Sigmoid colon (tissue), 7 donors: ENCODE results near the gene CEACAM20. TPM values are rescaled to one million over a fixed set of nuclear protein-coding genes. Genes with fewer than 3 reads are reported as not detected.
"Not testable (repeated sequence)": the region's sequence is repeated elsewhere in the genome, so short reads cannot be mapped to it uniquely, and the experiment has no call there.

Experiments used
- DNase-seq: peaks from one replicate; pipeline ENCODE4 v3.0.0-alpha.2; 2019
- H3K27ac ChIP-seq, 4 donors: fragments of 200-600 bp; sonication (generic); one replicate each; pipeline ENCODE4 v1.5.1; 2016 to 2019; ENCODE audit warnings: mild to moderate bottlenecking in 1 of 4
- H3K27me3 ChIP-seq, 3 donors: fragments of 200-600 bp; sonication (generic); one replicate each; pipeline ENCODE4 v1.5.1; 2019; ENCODE audit warnings: mild to moderate bottlenecking in 1 of 3
- H3K36me3 ChIP-seq, 4 donors: fragments of 200-600 bp; sonication (generic); one replicate each; pipeline ENCODE4 v1.5.1; 2016 to 2019
- H3K4me1 ChIP-seq, 4 donors: fragments of 200-600 bp; sonication (generic); one replicate each; pipeline ENCODE4 v1.5.1; 2017 to 2019
- H3K4me3 ChIP-seq, 4 donors: fragments of 200-600 bp; sonication (generic); one replicate each; pipeline ENCODE4 v1.5.1; 2017 to 2019; ENCODE audit warnings: mild to moderate bottlenecking in 2 of 4, moderate library complexity in 1 of 4
- H3K9me3 ChIP-seq, 4 donors: fragments of 200-600 bp in 3 of 4; sonication (generic) in 3 of 4; one replicate each; pipeline versions ENCODE4 v1.5.1 to v1.6.1; 2013 to 2019
- CTCF ChIP-seq, 4 experiments: fragments of 450-650 bp in 3 of 4; fragments of 200-600 bp in 1 of 4; IDR thresholded peaks; one replicate each; pipeline ENCODE4 v1.5.1; 2016 to 2019; ENCODE audit warnings: antibody characterized with exemption in 4 of 4, mild to moderate bottlenecking in 3 of 4, moderate library complexity in 2 of 4
- EP300 ChIP-seq, 4 donors: sonication (generic); formaldehyde crosslinking; IDR thresholded peaks; one replicate each; pipeline ENCODE4 v1.6.1; 2017; ENCODE audit warnings: antibody characterized with exemption in 4 of 4
- POLR2A ChIP-seq, 2 donors: fragments of 450-650 bp; IDR thresholded peaks; one replicate each; pipeline ENCODE4 v1.6.1; 2016; ENCODE audit warnings: antibody characterized with exemption in 2 of 2, mild to moderate bottlenecking in 2 of 2, moderate library complexity in 2 of 2
- POLR2AphosphoS5 ChIP-seq, 4 donors: sonication (generic); formaldehyde crosslinking; IDR thresholded peaks; one replicate each; pipeline ENCODE4 v1.6.1; 2017; ENCODE audit warnings: antibody characterized with exemption in 4 of 4
- WGBS, 2 donors: extraction: QIAGEN DNeasy Blood & Tissue Kit; methylation state at CpG; one replicate each; pipeline ENCODE4 v1.1.7; 2013; 5-methylcytosine and 5-hydroxymethylcytosine counted together
- intact Hi-C: fragments of 100-400 bp; cut with DNase I; formaldehyde crosslinking; loops from one replicate; pipeline ENCODE4 v1.15.1; 2023
- polyA plus RNA-seq, 3 donors: library from polyadenylated mRNA; stranded (reverse); fragments of 200-250 nt; gene quantifications; one replicate each; pipeline ENCODE4 v1.2.3, GENCODE V29; 2013
- total RNA-seq, 4 donors: library from RNA; depleted of rRNA; stranded (reverse); fragments of >200 nt; gene quantifications; one replicate each; pipeline ENCODE4 v1.1.0, GENCODE V29; 2016
- donor health status: healthy with polysubstance abuse.
- donor health status: Bipolar disorder and iron deficiency.
- donor health status: healthy.

Gene CEACAM20
- total and polyA plus RNA-seq, 7 donors, result 0.22 to 0.36 TPM; not detected in 5

DNA sequence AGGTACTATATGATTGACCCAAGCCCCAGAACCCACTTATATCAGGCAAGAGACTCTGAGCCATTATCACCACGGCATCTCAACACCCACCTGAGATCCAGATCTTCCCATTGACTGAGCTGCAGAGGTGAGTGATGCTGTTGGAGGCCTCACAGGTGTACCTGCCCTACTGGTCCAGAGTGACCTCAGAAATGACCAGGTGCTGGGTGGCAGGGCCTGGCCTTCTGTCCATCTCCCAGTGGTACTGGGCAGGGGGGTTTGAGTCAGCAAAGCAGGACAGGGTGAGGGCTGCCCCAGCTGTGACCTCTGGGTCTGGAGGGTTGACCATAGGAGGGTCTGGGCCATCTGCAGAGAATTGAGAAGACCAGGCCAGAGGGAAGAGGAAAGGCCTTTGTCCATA is 13.2 kb upstream of the CEACAM20 start:
- H3K27me3 ChIP-seq, result peaks cover 0 to 6% (median 0%) of the 10 kb centered on the region in 3 donors
- H3K4me1 ChIP-seq, result no peaks in the 10 kb centered on the region
- H3K9me3 ChIP-seq, result no peaks in the 10 kb centered on the region
- H3K36me3 ChIP-seq, result no peaks in the 10 kb centered on the region
- no peak overlapping the region for H3K27ac ChIP-seq
- intact Hi-C loops, result no loop called here
- 0% methylated on average over 1 of the region's 1 CpG for WGBS, 2 donors
- no peak for DNase-seq
- no peak overlapping the region for H3K4me3 ChIP-seq
- TF ChIP-seq POLR2A (IDR thresholded peaks at IDR 0.05) (no peak), CTCF (IDR thresholded peaks at IDR 0.05) (no peak), EP300 (IDR thresholded peaks at IDR 0.05) (no peak), POLR2AphosphoS5 (IDR thresholded peaks at IDR 0.05) (no peak)

DNA sequence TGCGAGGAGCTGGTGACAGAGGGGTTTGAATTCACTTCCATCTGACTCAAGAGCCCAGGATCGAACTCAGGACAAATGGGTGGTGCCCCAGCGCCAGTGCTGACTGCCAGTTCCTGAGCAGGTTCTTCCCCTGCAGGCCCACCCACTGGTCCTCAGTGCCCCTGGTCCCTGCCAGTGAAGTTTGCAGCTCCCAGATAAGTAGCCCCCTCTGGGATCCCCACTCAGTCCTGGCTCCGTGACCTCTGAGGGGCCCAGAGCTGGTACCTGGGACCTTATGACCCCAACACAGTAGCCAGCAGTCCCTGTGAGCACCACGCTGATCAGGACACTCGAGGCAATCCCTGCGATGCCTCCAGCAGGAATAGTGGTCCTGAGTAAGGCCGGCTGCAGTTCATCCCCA is 11.3 kb upstream of the CEACAM20 start:
- TF ChIP-seq POLR2A (IDR thresholded peaks at IDR 0.05), result no peak
- no peak for TF ChIP-seq CTCF (IDR thresholded peaks at IDR 0.05)
- TF ChIP-seq POLR2AphosphoS5 (IDR thresholded peaks at IDR 0.05), result no peak
- TF ChIP-seq EP300 (IDR thresholded peaks at IDR 0.05), result no peak
- intact Hi-C loops, result no loop called here
- 77 to 78% methylated on average over 8 of the region's 8 CpGs for WGBS, 2 donors
- Histone ChIP-seq H3K36me3 (no peaks in the 10 kb centered on the region), H3K9me3 (no peaks in the 10 kb centered on the region), H3K4me3 (no peak overlapping the region), H3K27ac (no peak overlapping the region), H3K27me3 (peaks cover 0 to 6% (median 0%) of the 10 kb centered on the region in 3 donors), H3K4me1 (no peaks in the 10 kb centered on the region)
- DNase-seq, result no peak

DNA sequence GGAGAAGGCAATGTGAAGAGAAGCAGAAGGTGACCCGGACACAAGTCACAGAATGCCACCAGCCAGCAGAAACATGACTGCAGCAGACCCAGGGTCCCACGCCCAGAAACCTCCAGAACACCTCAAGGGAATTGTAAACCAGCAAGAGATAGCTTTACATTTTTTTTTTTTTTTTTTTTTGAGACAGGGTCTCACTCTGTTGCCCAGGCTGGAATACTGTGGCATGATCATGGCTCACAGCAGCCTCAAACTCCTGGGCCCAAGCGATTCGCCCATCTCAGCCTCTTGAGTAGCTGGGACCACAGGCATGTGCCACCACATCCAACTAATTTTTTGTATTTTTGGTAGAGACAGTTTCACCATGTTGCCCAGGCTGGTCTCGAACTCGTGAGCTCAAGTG is 10.5 kb upstream of the CEACAM20 start:
- Histone ChIP-seq H3K27me3 (peaks cover 0 to 6% (median 0%) of the 10 kb centered on the region in 3 donors), H3K36me3 (no peaks in the 10 kb centered on the region), H3K4me1 (no peaks in the 10 kb centered on the region), H3K9me3 (no peaks in the 10 kb centered on the region), H3K27ac (no peak overlapping the region), H3K4me3 (no peak overlapping the region)
- intact Hi-C loops, result no loop called here
- WGBS, 2 donors, result 83 to 85% methylated on average over 6 of the region's 6 CpGs
- no peak for DNase-seq
- TF ChIP-seq EP300 (IDR thresholded peaks at IDR 0.05) (no peak), CTCF (IDR thresholded peaks at IDR 0.05) (no peak)

GRCh38 chr19:44539236-44539826 is 9.9 kb upstream of the CEACAM20 start:
- H3K27me3 ChIP-seq, result peaks cover 0 to 5% (median 0%) of the 10 kb centered on the region in 3 donors
- intact Hi-C loops, result no loop called here
- DNase-seq, result no peak
- no peaks in the 10 kb centered on the region for H3K4me1 ChIP-seq
- 68 to 73% methylated on average over 11 of the region's 11 CpGs for WGBS, 2 donors
- H3K4me3 ChIP-seq, result no peak overlapping the region
- H3K9me3 ChIP-seq, result no peaks in the 10 kb centered on the region
- TF ChIP-seq EP300 (IDR thresholded peaks at IDR 0.05) (no peak), POLR2A (IDR thresholded peaks at IDR 0.05) (no peak), CTCF (IDR thresholded peaks at IDR 0.05) (no peak), POLR2AphosphoS5 (IDR thresholded peaks at IDR 0.05) (no peak)
- no peaks in the 10 kb centered on the region for H3K36me3 ChIP-seq
- no peak overlapping the region for H3K27ac ChIP-seq

DNA sequence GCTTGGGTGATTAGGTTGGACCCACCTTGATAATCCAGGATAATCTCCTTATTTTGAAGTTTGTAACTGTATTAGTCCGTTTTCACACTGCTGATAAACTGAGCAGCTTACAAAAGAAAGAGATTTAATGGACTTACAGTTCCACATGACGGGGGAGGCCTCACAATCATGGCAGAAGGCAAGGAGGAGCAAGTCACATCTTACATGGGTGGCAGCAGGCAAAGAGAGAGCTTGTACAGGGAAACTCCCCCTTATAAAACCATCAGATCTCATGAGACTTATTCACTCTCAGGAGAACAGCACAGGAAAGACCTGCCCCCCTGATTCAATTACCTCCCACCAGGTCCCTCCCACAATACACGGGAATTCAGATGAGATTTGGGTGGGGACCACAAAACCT is 5.9 kb upstream of the CEACAM20 start:
- DNase-seq, H3K27ac ChIP-seq, H3K9me3 ChIP-seq, H3K4me1 ChIP-seq, intact Hi-C loops, H3K36me3 ChIP-seq, H3K4me3 ChIP-seq, H3K27me3 ChIP-seq: not testable (repeated sequence)
- WGBS, 2 donors, result 58 to 65% methylated on average over 3 of the region's 3 CpGs
